Embryonic facial prominence (tissue), 1 donor: ENCODE results near the gene MAP1S.
A peak's percentile ranks its signal among the peaks of the same experiment; 100 is the strongest.

Source experiments
- DNase-seq: peaks from one replicate; pipeline ENCODE4 v3.0.0-alpha.2; 2016; ENCODE audit errors: extremely low spot score

Gene MAP1S, protein sequence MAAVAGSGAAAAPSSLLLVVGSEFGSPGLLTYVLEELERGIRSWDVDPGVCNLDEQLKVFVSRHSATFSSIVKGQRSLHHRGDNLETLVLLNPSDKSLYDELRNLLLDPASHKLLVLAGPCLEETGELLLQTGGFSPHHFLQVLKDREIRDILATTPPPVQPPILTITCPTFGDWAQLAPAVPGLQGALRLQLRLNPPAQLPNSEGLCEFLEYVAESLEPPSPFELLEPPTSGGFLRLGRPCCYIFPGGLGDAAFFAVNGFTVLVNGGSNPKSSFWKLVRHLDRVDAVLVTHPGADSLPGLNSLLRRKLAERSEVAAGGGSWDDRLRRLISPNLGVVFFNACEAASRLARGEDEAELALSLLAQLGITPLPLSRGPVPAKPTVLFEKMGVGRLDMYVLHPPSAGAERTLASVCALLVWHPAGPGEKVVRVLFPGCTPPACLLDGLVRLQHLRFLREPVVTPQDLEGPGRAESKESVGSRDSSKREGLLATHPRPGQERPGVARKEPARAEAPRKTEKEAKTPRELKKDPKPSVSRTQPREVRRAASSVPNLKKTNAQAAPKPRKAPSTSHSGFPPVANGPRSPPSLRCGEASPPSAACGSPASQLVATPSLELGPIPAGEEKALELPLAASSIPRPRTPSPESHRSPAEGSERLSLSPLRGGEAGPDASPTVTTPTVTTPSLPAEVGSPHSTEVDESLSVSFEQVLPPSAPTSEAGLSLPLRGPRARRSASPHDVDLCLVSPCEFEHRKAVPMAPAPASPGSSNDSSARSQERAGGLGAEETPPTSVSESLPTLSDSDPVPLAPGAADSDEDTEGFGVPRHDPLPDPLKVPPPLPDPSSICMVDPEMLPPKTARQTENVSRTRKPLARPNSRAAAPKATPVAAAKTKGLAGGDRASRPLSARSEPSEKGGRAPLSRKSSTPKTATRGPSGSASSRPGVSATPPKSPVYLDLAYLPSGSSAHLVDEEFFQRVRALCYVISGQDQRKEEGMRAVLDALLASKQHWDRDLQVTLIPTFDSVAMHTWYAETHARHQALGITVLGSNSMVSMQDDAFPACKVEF

DNA sequence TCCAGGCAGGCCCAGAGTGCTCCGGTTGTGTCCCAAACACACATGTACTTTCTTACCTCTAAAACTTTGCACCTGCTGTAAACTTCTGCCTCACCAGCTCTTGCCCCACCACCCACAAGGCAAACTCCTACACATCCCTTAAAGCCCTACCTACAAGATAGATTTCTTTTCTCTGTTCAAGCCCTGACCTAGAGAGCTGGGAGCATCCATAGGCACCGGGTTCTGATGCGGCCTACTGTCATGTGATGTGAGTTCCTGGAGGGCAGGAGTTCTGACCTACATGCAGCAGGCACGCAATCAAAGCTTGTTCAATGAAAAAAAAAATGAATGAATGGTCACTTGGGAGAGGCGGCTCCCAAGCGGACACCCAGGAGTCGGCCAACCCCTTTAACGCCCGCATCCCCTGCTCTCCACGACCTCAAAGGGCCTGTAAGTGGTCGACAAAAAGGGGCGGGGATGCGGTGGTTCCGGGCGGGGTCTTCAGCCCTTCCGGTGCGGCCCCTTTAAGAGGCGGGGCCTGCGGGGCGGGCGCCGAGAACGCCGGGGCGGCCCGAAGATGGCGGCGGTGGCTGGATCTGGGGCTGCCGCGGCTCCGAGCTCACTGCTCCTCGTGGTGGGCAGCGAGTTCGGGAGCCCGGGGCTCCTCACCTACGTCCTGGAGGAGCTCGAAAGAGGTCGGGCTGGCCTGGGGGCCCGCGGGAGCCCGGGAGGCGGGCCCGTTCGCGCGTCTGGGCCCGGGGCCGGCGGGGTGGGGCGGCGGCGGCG, at the start of gene MAP1S:
MAP1S (plus strand) TSS at position 534 of the 765 bp plus-strand sequence; CDS start at position 557, 23 bp downstream.
- peak; percentile 31 for DNase-seq

DNA sequence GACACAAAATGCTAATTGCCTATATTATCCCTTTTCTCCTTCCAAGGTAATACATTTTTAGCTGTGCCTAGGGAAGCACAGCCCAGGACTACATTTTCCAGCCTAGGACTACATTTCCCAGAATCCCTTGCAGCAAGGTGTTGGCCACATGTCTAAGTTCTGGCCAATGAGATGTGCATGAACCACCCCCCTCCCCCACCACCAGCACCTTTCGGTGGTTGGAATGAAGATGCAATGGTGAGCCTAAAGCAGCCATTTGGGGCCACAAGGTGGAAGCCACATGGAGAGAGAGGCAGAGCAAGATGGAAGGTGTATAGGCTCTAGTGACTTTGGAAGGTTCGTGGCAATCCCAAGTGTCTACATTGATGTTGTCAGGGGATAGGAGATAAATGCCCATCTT, 47.4 kb upstream of the MAP1S start:
- no peak for DNase-seq

DNA sequence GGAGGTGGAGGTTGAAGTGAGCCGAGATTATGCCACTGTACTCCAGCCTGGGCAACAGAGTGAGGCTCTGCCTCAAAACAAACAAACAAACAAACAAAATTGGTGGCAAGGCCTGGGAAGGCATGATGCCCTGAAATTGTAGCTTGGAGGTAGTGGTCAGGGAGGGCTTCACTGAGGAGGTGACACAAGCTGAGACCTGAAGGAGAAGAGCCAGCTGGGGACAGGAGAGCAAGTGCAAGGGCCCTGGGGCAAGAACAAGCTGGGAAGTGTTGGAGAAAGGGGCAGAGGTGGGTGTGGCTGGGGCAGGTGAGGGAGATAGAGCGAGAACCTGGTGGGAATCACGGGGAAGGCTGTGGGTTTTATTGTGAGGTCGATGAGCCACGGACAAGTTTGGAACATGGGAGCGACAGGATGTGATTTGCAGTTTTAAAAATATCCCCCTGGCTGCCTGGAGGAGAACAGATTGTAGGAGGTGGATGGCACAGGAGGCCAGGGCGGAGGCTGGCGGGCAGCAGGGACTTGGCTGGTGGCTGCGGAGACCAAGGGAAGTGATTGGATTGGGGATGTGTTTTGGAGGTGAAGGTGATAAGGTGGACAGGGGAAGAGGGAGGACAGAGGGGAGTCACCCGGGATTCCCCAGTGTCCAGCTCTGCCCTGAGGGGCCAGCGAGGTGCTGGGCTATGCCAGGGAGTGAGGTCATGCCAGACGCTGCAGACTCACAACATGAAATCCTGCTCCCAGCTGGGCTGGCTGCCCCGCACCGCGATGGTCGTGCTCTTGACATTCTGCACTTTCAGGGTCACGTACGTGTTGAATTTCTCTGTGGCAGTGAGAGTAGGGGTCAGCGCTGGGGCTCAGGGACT, 45.1 kb upstream of the MAP1S start:
- no peak for DNase-seq

DNA sequence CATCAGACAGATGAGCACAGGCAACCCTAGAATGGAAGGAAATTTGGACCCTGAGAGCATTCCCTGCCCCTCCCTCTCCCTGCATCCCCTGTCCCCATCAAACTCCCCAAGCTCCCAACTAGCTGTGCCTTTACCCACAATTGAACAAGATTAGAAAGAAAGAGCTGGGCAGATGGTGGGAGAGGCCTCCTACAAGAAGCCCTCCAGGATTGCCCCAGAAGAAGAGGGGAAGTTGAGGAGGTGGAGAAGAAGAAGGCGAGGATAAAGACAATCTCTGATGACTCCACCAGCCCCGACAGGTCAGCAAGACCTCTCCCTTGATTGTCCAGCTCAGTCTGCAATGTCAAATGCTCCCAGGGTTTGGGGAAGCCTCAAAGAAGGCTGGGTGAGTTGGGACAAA, 43.0 kb upstream of the MAP1S start:
- no peak for DNase-seq

DNA sequence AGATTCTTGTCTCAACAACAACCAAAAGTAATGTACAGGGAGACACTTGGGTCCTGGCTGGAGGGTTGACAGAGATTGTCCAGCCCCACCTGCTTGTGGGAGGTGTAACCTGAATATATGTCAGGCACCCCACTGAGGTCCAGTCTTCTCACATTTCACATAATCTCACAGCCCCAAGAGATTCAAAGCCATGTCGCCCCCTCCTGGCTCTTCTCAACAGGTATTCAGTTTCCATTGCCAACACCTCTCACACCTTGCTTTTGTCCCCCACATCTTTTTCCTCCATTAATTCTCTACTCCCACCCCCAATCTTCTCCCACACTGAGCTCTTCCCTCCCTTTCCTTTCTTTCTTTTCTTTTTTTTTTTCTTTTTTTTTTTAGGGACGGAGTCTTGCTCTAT, 42.3 kb upstream of the MAP1S start:
- DNase-seq, result no peak

DNA sequence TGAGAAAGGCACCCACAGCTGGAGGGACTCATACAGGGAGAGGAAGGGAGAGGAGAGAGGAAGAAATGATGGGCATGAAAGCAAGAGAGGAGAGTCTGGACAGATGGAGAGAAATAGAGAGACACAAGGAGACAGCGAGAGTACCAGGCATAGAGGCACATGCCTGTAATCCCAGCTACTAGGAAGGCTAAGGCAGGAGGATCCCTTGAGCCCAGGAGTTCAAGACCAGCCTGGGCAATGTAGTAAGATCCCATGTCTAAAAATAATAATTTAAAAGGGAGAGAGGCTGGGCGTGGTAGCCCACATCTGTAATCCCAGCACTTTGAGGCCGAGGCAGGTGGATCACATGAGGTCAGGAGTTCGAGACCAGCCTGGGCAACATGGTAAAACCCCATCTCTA, 40.4 kb upstream of the MAP1S start:
- no peak for DNase-seq

DNA sequence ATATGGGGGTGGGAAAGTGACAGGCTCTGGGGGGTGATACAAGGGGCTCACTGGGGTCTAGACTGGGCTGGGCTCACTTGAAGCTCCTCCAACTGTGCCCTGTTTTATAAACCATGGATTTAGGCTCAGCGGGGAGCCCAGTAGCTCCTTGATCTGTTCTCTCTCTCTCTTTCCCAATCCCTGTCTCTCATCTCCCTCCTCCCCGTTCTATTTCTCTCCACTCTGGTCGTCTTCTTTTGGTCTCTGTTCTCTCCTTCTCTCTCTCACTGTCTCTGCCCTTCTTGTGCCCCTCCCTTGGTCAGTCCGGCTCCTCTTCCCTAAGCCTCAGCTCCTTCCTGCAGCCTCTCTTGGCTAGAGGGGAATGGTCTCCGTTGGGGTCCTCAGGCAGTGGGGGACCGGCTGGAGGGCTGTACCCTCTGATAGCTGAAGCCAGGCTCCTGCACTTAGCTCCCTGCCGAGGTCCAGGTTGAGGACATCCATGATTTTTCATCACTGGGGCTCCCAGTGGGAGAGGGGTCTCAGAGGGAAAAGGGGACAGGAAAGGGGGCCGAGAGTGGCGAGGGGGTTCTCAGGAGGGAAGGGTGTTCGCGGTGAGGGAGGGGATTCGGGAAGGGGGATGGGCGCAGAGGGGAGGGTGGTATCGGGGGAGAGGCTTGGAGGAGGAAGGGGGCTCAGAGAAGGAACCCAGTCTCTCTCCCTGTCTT, 39.6 kb upstream of the MAP1S start:
- DNase-seq, result no peak

DNA sequence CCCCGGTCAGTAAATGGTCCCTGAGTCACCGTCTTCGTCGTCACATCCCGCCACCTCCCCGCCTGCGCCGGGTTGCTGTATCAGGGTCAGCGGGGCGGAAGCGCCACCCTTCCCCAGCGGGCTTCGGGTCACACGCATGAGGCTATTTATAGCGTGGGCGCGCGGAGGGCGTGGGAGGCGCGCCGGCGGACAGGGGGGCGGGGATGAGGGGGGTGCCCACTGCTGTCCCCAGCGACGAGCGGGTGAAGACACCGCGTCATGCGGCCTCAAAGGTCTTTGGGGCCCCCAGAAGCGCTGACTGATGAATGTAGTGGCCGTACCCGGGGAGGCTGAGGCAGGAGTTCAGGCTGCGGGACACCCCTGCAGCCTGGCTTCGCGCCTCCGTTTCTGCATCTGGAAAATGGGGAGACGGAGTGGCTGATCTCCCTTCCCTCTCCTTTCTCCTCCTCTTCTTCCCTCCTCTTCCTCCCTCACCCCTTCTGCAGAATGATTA, 39.0 kb upstream of the MAP1S start:
- DNase-seq, result no peak

DNA sequence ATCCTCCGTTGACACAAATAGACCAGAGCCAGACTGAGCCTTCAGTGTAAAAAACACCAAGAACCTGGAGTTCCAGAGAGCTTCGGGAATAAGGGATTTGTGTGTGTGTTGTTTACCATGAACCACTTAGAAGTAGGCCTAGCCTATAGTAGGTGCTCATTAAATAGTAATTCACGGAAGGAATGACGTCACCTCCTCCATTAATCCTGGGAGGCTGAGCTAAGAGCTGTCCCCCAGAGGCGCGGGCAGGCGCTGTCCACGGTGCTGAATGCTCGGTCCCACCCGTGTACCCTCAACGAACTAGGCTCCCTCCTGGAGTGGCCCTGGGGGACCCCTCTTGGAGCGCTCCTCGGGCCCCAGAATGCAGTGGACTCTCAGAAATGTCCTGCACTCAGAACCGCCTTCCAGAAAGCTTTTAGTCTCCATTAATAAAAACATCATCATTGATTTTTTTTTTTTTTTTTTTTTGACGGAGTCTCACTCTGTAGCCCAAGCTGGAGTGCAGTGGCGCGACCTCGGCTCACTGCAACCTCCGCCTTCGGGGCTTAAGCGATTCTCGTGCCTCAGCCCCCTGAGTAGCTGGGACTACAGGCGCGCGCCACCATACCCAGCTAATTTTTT, 37.7 kb upstream of the MAP1S start:
- DNase-seq, result no peak

DNA sequence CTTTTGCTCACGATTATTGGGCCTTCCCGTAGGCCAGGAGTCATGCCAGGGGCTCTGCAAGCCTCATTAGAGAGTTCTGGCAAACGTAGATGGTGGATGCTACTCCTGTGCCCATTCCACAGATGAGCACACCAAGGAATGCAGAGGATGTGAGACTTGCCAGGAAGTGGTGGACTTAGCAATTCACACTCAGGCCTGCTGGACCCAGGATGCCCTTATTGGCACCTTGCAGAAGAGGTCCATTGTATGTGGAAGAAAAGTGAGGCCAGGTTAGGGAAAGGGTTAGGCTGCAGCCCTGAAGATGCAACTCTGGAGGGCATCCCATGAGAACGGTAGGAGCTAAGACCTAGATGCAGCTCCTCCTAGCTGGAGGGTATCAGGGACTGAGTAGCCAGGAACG, 37.0 kb upstream of the MAP1S start:
- no peak for DNase-seq

DNA sequence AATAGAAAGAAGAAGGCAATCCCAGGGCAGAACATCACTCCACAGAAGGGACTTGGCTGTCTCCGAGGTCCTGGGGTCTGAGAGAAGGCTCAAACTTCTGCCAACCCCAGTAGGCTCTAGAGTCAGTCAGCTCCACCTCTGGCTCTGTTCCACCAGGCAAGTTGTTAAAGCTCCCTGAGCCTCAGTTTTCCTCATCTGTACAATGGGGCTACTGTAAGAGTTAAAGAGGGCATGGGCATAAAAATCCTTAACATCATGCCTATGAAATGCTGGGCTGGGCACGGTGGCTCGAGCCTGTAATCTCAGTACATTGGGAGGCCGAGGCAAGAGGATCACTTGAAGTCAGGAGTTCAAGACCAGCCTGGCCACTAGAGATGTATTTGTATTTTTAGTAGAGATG, 36.2 kb upstream of the MAP1S start:
- no peak for DNase-seq

DNA sequence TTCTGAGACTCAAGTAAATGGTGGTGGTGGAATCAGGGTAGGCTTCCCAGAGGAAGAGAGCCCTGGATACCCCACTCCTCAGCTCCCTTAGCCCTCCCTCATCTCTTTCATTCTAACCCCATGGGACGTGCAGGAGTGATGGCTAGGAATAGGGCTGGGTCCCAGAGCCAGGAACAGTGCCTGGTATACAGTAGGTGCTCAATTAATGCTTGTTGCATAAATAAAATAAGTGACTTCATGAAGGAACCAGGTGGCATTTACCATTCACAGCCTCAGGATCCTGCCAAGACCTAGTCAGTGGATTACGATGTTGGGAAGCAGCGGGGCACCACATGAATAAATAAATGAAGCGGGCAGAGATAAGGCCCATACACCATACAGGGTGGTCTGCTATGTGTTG, 35.0 kb upstream of the MAP1S start:
- DNase-seq, result no peak

DNA sequence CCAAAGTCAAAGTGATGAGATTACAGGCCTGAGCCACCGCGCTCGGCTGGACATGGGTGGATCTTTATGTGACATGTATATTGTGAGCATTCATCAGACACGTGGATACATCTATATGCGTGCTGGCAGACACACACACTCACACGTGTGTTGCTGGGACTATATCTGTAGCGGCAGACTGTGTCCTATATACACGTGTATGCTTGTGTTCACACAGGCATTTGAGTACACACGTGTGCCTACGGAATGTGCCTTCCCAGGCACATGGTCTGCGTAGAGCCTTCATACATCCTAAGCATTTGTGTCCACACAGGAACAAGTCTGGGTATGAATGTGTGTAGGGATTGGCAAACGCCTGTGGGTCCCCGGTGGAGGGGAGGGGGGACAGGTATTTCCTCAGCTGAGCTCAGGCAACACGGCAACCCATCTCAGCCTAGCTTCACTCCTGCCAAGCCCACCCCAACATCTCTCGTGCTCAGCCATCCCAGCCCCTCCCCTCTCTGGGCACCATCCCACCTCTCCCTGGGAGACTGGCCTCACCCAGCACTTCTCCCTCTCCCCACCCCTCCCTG, 33.7 kb upstream of the MAP1S start:
- DNase-seq, result no peak

DNA sequence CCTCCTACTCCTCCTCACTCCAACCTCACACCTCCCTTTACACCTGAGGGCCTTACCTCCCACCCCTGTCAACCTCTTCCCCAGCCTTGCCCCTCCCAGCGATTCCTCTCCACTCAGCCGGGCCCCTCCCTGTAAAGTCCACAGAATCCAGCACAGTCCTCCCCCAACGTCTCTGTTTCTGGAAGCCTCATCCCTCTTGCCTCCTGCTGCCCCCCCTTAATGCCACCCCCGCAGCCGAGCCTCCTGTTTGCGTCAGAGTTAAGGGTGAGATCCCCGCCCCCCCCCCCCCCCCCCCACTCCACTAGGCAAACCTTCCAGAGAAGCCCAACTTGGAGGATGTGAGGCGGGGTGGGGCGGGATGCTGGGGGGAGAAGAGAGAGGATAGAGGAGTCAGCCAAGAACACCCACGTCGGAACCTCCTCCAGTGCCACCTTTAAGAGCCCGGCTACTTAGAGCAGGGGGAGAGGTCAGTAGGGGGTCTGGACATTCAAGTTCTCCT, 33.2 kb upstream of the MAP1S start:
- DNase-seq, result no peak

DNA sequence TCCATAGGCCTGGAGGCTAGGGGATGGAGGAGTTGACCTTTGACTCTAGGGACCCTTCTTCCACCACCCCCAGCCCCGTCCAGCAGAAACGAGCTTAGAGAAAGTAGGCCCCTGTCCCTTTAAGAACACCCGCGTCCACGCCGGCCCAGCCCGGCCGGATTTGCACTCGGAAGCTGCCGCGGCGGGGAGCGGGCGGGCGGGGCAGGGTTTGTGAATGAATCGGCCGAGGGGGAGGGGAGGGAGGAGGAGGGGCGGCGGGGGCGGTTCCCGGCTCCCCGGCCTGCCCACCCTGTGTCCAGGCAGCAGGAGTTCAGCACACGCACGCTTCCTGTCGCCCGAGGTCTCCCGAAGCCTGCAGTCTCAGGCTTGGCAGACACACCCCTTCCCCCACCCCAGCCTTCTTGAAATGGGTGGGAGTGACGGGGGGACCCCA, 32.7 kb upstream of the MAP1S start:
- no peak for DNase-seq

DNA sequence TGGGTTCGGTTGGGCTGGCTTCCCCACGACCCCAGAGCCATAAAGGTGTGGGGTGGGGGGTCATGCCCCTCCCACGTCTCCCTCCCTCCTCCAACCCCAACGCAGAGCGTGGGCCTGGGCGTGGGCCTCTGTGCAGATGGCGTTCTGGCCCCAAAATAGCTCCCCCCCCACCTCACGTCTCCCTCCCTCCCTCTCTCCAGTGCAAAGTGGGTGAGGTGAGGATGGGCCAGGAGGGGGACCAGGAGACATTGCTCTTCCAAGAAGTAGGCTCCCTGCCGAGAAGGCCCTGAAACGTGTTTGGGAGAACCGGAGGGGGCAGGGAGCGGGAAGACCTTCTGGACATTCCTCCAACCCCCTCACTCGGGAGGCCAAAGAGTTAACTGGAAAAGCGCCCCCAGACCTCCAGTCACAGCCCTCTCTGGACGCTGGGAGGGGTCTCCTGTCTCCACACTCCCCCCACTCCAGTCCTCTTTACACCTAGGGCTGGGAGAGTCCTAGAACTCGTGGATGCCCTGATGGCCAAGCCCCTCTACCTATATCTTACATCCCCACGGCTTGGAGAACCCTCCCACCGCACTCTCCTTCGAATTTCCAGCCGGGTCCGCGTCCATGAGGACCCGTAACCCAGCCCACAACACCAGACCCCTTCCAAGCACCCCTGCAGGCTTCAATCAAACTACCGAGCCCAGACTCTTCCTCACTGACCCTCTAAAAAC, 32.0 kb upstream of the MAP1S start:
- DNase-seq, result no peak

DNA sequence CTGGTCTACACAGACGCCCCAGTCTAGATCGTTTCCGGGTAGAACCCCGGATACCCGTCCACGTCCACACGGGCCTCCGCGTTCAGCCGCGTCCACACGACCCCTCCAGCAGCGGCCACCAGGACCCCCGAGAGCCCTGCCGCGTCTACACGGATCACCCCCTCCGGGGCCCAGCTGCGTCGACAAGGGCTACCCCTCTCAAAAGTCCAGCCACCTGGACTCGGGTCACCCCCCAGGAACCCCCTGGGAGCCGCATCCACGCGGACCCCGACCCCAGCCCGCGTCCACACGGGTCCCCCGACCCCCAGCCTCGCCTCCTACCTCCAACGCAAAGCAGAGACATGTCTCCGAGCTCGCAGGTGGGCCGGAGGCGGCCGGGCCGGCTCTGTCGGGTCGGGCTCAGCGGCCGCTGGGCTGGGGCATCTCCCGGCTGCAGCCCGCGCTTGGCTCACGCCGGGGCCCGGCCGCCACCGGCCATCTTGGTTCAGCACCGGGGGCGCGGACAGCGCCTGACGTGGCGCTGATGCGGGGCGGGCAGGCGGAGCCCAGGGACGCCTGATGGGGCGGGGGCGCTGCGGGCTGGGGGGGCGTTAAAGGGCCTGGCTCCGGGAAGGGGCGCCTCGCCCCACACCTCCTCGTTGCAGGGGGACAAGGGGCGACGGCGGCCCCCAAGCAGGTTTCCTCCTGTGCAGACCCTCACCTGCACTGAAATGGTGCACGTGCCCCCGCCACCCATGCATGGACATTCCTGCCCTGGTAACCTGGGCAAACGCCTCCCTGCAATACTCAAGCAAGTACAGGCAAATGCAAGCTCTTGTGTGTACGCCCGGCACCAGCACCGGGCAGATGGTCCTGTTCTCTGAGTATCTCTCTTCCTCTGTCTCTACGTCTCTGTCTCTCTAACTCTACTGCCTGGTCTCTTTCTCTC, 31.2 kb upstream of the MAP1S start, which contains the start of gene UNC13A:
UNC13A (minus strand) TSS at position 498 of the 928 bp plus-strand sequence; CDS start at position 343, 155 bp downstream.
- DNase-seq, result no peak
